Upper lobe of left lung (tissue), 6 donors: ENCODE measurements around the gene C20orf173. TPM values are rescaled to one million over a fixed set of nuclear protein-coding genes. Genes with fewer than 3 reads are reported as not detected.
A peak's percentile ranks its signal among the peaks of the same experiment; 100 is the strongest.

ENCODE experiments used
- ATAC-seq, 2 donors: fragments of 200-7000 bp; cut with Tn5 transposase; one replicate each; pipeline ENCODE4 v1.9.1; 2022; ENCODE audit warnings: mild to moderate bottlenecking in 2 of 2, moderate library complexity in 2 of 2; ENCODE audit not compliant: low FRiP score in 2 of 2
- DNase-seq, 2 donors: peaks; one replicate each; pipeline ENCODE4 v3.0.0-alpha.2; 2019 to 2020
- H3K27ac ChIP-seq, 4 donors: fragments of 200-600 bp; sonication (generic); one replicate each; pipeline ENCODE4 v1.5.1; 2016 to 2019
- H3K27me3 ChIP-seq, 4 donors: fragments of 200-600 bp; sonication (generic); one replicate each; pipeline ENCODE4 v1.5.1; 2017 to 2019
- H3K36me3 ChIP-seq, 4 donors: fragments of 200-600 bp; sonication (generic); one replicate each; pipeline ENCODE4 v1.5.1; 2016 to 2019
- H3K4me1 ChIP-seq, 4 donors: fragments of 200-600 bp; sonication (generic); one replicate each; pipeline ENCODE4 v1.5.1; 2018 to 2019
- H3K4me3 ChIP-seq, 4 donors: fragments of 200-600 bp; sonication (generic); one replicate each; pipeline ENCODE4 v1.5.1; 2017 to 2019; ENCODE audit warnings: mild to moderate bottlenecking in 2 of 4, moderate library complexity in 1 of 4
- H3K9me3 ChIP-seq, 4 donors: fragments of 200-600 bp; sonication (generic); one replicate each; pipeline ENCODE4 v1.5.1; 2018 to 2019
- EP300 ChIP-seq, 4 donors: sonication (generic); formaldehyde crosslinking; IDR thresholded peaks; one replicate each; pipeline ENCODE4 v1.5.1; 2017; ENCODE audit warnings: antibody characterized with exemption in 4 of 4, control low read depth in 2 of 4
- POLR2A ChIP-seq, 4 donors: fragments of 450-650 bp; IDR thresholded peaks; one replicate each; pipeline ENCODE4 v1.5.1; 2016 to 2017; ENCODE audit warnings: antibody characterized with exemption in 4 of 4, mild to moderate bottlenecking in 2 of 4
- POLR2AphosphoS5 ChIP-seq, 2 donors: sonication (generic); formaldehyde crosslinking; IDR thresholded peaks; one replicate each; pipeline ENCODE4 v1.5.1; 2017; ENCODE audit warnings: antibody characterized with exemption in 2 of 2
- WGBS, 2 donors: methylation state at CpG; one replicate each; pipeline ENCODE4 v1.1.5; 2017 to 2018; 5-methylcytosine and 5-hydroxymethylcytosine counted together
- total RNA-seq, 6 donors: library from RNA; depleted of rRNA in 4 of 6; stranded (reverse); fragments of >200 nt in 4 of 6; gene quantifications; one replicate each; pipeline versions ENCODE4 v1.1.0 to v1.2.1, GENCODE V29; 2016 to 2021
- TF ChIP-seq, protein P1 (sequence below), 6 experiments: fragments of 450-650 bp in 4 of 6; fragments of 200-600 bp in 2 of 6; sonication (generic) in 2 of 6; IDR thresholded peaks; one replicate each; pipeline ENCODE4 v1.5.1; 2016 to 2019; ENCODE audit warnings: antibody characterized with exemption in 6 of 6
- donor health status: DM: no; HTN: no; CAD: no; lungs with moderate emphysema.
- donor health status: DM: no; HTN: yes; CAD: no; lungs with severe emphysema.

The C20orf173 gene
- total RNA-seq, 6 donors from 2014 or later, result not detected

DNA sequence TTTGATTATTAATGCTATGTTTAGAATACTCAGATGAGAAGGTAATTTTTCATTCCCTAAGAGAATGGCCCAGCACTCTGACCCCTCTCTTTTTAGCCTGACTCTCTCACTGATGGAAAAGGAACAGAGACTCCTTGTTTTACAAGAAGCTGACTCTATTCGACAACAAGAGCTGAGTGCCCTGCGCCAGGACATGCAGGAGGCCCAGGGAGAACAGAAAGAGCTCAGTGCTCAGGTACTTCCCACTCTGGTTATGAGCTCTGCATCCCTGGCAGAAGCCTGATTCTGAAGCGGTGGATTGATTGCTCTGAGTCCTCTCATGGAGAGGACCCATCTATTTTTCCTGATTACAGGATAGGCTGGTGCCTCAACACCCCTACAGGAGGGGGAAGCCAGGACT lies 33.0 kb downstream of the C20orf173 start:
- ATAC-seq, result no peak
- peaks cover 39 to 98% (median 79%) of the 10 kb centered on the region in 4 donors for H3K36me3 ChIP-seq

DNA sequence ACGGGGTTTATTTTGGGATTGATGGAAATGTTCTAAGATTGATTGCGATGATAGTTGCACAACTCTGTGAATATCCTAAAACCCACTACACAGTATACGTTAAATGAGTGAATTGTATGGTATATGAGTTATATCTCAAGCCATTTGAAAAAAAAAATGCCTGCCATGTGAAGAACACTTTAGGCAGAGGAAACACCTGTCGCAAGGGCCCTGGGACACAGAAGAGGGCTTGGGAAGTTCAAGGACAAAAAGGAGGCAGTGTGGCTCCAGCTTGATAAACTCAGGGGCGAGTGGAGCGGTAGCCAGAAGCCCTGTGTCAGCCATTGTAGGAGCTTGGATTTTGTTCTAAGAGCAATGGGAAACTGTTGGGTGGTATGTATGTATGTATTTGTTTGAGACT lies 37.1 kb downstream of the C20orf173 start:
- no peak for DNase-seq
- 90 to 94% methylated on average over 6 of the region's 6 CpGs for WGBS, 2 donors
- H3K4me1 ChIP-seq, result peaks cover 0 to 4% (median 0%) of the 10 kb centered on the region in 4 donors

More for the DNA sequence above, 33.0 kb downstream of the C20orf173 start:
- Histone ChIP-seq H3K9me3 (no peaks in the 10 kb centered on the region), H3K4me1 (no peaks in the 10 kb centered on the region), H3K4me3 (no peak overlapping the region), H3K27me3 (no peaks in the 10 kb centered on the region), H3K27ac (no peak overlapping the region)
- TF ChIP-seq, protein P1, sequence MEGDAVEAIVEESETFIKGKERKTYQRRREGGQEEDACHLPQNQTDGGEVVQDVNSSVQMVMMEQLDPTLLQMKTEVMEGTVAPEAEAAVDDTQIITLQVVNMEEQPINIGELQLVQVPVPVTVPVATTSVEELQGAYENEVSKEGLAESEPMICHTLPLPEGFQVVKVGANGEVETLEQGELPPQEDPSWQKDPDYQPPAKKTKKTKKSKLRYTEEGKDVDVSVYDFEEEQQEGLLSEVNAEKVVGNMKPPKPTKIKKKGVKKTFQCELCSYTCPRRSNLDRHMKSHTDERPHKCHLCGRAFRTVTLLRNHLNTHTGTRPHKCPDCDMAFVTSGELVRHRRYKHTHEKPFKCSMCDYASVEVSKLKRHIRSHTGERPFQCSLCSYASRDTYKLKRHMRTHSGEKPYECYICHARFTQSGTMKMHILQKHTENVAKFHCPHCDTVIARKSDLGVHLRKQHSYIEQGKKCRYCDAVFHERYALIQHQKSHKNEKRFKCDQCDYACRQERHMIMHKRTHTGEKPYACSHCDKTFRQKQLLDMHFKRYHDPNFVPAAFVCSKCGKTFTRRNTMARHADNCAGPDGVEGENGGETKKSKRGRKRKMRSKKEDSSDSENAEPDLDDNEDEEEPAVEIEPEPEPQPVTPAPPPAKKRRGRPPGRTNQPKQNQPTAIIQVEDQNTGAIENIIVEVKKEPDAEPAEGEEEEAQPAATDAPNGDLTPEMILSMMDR (IDR thresholded peaks at IDR 0.05), result no peak
- TF ChIP-seq POLR2A (IDR thresholded peaks at IDR 0.05) (no peak), EP300 (IDR thresholded peaks at IDR 0.05) (no peak), POLR2AphosphoS5 (IDR thresholded peaks at IDR 0.05) (no peak)
- WGBS, 2 donors, result 96% methylated on average over 3 of the region's 3 CpGs
- no peak for DNase-seq

DNA sequence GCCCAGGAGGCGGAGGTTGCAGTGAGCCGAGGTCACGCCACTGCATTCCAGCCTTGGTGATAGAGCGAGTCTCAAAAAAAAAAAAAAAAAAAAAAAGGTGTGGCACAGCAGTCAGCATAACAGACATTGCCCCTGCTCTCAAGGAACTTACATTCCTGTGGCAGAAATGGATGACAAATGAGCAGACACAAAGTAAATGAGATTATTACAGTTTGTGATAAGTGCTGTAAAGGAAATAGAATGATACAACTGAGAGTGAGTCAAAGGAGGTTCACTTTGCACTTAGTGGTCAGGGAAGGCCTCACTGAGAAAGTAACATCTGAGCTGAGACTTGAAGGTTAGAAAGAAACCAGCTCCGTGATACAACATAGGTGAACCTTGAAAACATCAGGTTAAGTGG lies 37.6 kb downstream of the C20orf173 start:
- no peak overlapping the region for H3K27ac ChIP-seq
- H3K27me3 ChIP-seq, result no peaks in the 10 kb centered on the region
- no peak overlapping the region for H3K4me3 ChIP-seq
- no peaks in the 10 kb centered on the region for H3K9me3 ChIP-seq
- DNase-seq (no peak), ATAC-seq (no peak)
- peaks cover 0 to 4% (median 0%) of the 10 kb centered on the region in 4 donors for H3K4me1 ChIP-seq
- H3K36me3 ChIP-seq, result peaks cover 23 to 83% (median 53%) of the 10 kb centered on the region in 4 donors
- WGBS, 2 donors, result 91 to 94% methylated on average over 5 of the region's 5 CpGs
- TF ChIP-seq POLR2A (IDR thresholded peaks at IDR 0.05), result no peak

More for the DNA sequence above, 37.1 kb downstream of the C20orf173 start:
- Histone ChIP-seq H3K9me3 (no peaks in the 10 kb centered on the region), H3K27me3 (no peaks in the 10 kb centered on the region), H3K36me3 (peaks cover 29 to 83% (median 56%) of the 10 kb centered on the region in 4 donors), H3K27ac (no peak overlapping the region), H3K4me3 (no peak overlapping the region)
- ATAC-seq, result no peak
- TF ChIP-seq POLR2A (IDR thresholded peaks at IDR 0.05), result no peak
- no peak for TF ChIP-seq EP300 (IDR thresholded peaks at IDR 0.05)
- TF ChIP-seq POLR2AphosphoS5 (IDR thresholded peaks at IDR 0.05), result no peak
- TF ChIP-seq, protein P1 (IDR thresholded peaks at IDR 0.05), result no peak

DNA sequence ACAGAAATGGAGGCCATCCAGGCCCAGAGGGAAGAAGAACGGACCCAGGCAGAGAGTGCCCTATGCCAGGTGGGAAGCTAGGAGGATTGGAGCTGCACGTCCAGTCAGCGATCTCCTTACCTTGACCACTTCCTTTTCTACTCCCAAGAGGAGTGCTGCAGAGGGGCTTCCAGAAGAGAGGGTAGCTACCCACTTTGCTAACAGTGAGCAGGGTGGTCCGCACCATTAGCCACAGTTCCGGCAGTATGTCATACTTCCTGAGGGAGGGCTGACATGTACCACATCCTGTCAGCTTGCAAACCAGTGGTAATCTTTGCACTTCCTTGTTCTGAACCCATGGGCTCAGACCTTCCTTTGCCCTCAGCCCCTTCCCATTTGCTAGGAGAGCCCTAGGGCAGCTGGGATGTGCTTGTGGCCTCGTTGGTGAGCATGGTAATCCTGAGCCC lies 38.7 kb downstream of the C20orf173 start:
- WGBS, 2 donors, result 50 to 56% methylated on average over 6 of the region's 6 CpGs
- Histone ChIP-seq H3K4me1 (peaks cover 0 to 4% (median 0%) of the 10 kb centered on the region in 4 donors), H3K27ac (peak overlapping the region in 3 of 4 donors; percentile 42 to 79 (median 77)), H3K4me3 (peak overlapping the region in 3 of 4 donors; percentile 37 to 42 (median 40)), H3K27me3 (no peaks in the 10 kb centered on the region), H3K9me3 (no peaks in the 10 kb centered on the region), H3K36me3 (peaks cover 23 to 81% (median 44%) of the 10 kb centered on the region in 4 donors)
- peak; percentile 78 to 86 for ATAC-seq
- TF ChIP-seq POLR2A (IDR thresholded peaks at IDR 0.05), result peak in 2 of 4 donors; percentile 37 to 42
- no peak for TF ChIP-seq EP300 (IDR thresholded peaks at IDR 0.05)
- TF ChIP-seq, protein P1 (IDR thresholded peaks at IDR 0.05), result no peak
- TF ChIP-seq POLR2AphosphoS5 (IDR thresholded peaks at IDR 0.05), result peak in 1 of 2 donors; percentile 58
- peak in 1 of 2 donors; percentile 55 for DNase-seq

DNA sequence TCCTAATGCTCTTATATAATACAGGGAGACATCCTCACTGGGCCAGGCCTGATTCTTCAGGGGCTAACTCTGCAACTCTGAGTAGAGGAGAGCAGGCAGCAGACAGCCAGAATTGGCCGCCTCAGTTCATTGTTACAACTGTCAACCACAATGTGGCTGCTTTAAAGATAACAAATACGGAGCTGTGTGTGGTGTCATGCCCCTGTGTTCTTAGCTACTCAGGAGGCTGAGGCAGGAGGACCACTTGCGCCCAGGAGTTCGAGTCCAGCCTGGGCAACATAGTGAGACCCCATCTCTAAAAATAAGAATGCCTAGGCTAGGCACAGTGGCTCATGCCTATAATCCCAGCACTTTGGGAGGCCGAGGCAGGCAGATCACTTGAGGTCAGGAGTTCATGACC lies 39.7 kb downstream of the C20orf173 start:
- Histone ChIP-seq H3K4me1 (peaks cover 0 to 4% (median 0%) of the 10 kb centered on the region in 4 donors), H3K36me3 (peaks cover 15 to 73% (median 35%) of the 10 kb centered on the region in 4 donors), H3K27me3 (no peaks in the 10 kb centered on the region), H3K9me3 (no peaks in the 10 kb centered on the region), H3K27ac (no peak overlapping the region), H3K4me3 (peak overlapping the region in 1 of 4 donors; percentile 42)
- DNase-seq (no peak), ATAC-seq (no peak)
- 80 to 100% methylated on average over 2 to 5 of the region's 5 CpGs for WGBS, 2 donors
- no peak for TF ChIP-seq POLR2AphosphoS5 (IDR thresholded peaks at IDR 0.05)
- TF ChIP-seq, protein P1 (IDR thresholded peaks at IDR 0.05), result no peak
- TF ChIP-seq POLR2A (IDR thresholded peaks at IDR 0.05), result no peak
- no peak for TF ChIP-seq EP300 (IDR thresholded peaks at IDR 0.05)
